ENCODE data around the gene ST3GAL4. TPM values are rescaled to one million over a fixed set of nuclear protein-coding genes. Genes with fewer than 3 reads are reported as not detected.
A peak's percentile ranks its signal among the peaks of the same experiment; 100 is the strongest.
"Not testable (repeated sequence)": the region's sequence is repeated elsewhere in the genome, so short reads cannot be mapped to it uniquely, and the experiment has no call there.

Gene ST3GAL4
- total RNA-seq, 1 donor: 13.8 TPM

DNA sequence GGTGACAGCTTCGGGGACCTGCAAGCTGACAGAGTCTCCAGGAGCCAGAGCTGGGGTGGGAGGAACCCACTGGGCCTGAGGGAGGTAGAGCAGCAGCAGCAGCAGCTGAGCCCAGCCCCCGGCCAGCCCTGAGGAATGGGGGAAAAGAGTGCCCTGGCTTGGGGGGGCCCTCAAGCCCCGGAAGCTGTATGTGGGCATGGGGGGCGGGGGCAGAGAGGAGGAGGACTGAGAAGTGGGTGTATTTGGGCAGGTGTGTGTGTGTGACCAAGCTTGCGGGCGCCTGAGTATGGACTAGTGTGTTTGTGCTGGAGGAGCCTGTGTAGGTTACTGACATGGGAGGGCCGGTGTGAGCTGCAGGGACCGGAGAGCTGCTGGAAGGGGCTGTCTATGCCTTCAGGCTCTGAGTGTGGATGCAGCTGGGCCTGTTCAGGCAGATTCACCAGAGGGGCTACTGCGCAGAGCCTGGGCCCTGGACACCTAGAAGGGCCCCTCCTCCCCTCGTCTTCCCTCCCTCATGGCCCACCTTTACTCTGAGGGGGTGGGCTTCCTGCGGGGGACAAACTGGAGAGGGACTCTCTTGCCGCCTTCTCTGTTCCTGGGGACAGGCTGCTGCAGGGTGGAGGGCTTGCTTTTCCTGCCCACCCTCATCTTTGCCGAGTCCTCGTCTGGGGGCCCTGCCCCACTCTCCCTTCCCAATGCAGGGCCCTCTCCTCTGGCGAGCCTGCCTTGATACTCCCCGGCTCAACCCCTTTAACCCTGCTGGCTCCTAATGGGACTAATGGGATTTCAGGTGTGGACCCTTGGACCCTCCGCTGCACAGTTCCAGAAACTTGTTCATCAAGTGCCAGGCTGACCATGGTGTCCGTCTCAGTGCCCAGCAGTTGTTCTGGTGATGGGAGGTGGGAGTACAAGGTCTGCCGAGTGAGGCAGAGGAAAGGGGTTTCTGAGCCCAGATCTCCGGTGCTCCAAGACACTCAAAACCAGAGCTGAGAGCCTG is 28.2 kb downstream of the ST3GAL4 start:
- Histone ChIP-seq H4K20me1 (ENCODE audit: insufficient read depth, low read length) (peaks cover 15% of the 10 kb centered on the region), H3K27ac (ENCODE audit: low read depth, low read length) (no peak overlapping the region), H3K4me3 (ENCODE audit: insufficient read depth, low read length) (no peak overlapping the region), H3K9me3 (ENCODE audit: low read depth, low read length) (no peaks in the 10 kb centered on the region), H3K36me3 (ENCODE audit: insufficient read depth, low read length) (no peaks in the 10 kb centered on the region), H3K27me3 (ENCODE audit: insufficient read depth, low read length) (no peaks in the 10 kb centered on the region), H2AFZ (ENCODE audit: low read length) (no peak overlapping the region), H3K79me2 (ENCODE audit: insufficient read depth, low read length) (peaks cover 16% of the 10 kb centered on the region), H3K4me2 (ENCODE audit: insufficient read depth, low read length) (no peak overlapping the region), H3K4me1 (ENCODE audit: insufficient read depth, low read length) (no peaks in the 10 kb centered on the region)
- peak; percentile 58 for DNase-seq (ENCODE audit: insufficient read length, low spot score, missing footprints)
- TF ChIP-seq, protein P1, sequence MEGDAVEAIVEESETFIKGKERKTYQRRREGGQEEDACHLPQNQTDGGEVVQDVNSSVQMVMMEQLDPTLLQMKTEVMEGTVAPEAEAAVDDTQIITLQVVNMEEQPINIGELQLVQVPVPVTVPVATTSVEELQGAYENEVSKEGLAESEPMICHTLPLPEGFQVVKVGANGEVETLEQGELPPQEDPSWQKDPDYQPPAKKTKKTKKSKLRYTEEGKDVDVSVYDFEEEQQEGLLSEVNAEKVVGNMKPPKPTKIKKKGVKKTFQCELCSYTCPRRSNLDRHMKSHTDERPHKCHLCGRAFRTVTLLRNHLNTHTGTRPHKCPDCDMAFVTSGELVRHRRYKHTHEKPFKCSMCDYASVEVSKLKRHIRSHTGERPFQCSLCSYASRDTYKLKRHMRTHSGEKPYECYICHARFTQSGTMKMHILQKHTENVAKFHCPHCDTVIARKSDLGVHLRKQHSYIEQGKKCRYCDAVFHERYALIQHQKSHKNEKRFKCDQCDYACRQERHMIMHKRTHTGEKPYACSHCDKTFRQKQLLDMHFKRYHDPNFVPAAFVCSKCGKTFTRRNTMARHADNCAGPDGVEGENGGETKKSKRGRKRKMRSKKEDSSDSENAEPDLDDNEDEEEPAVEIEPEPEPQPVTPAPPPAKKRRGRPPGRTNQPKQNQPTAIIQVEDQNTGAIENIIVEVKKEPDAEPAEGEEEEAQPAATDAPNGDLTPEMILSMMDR (IDR thresholded peaks at IDR 0.05; ENCODE audit: extremely low read depth, low read depth, low read length): no peak

DNA sequence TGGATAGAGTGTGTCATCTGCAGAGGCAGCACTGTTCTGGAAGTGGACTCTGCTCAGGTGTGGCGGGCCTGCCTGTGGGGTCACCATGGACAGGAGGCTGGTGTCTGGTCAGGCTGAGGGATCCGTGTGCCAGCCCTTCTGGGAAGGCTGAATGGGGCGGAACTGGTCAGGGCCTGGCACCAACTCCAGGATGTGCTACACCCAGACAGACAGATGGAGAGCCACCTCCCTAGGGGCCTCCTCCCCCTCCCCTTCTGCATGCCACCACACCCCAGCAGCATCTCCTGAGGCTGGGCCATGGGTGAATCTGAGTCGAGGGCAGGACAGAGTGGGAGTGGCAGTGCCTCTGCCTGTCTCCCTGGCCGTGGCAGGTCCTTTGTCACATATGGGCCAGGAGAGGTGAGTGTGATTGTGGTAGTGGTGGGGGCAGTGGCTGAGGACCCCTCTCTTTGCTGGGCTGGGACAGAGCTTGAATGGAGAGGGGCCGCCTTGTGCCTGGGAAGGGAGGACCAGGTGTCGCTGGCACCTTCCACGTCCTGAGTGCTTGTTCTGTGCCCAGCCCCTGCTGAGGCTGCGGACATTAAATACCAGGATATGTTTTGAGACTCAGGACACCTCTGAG is 29.1 kb downstream of the ST3GAL4 start:
- DNase-seq (ENCODE audit: insufficient read length, low spot score, missing footprints): no peak
- Histone ChIP-seq H3K9me3 (ENCODE audit: low read depth, low read length) (no peaks in the 10 kb centered on the region), H3K4me2 (ENCODE audit: insufficient read depth, low read length) (no peak overlapping the region), H3K27ac (ENCODE audit: low read depth, low read length) (no peak overlapping the region), H3K79me2 (ENCODE audit: insufficient read depth, low read length) (peaks cover 12% of the 10 kb centered on the region), H3K27me3 (ENCODE audit: insufficient read depth, low read length) (no peaks in the 10 kb centered on the region), H3K36me3 (ENCODE audit: insufficient read depth, low read length) (no peaks in the 10 kb centered on the region), H3K4me1 (ENCODE audit: insufficient read depth, low read length) (no peaks in the 10 kb centered on the region), H3K4me3 (ENCODE audit: insufficient read depth, low read length) (no peak overlapping the region), H4K20me1 (ENCODE audit: insufficient read depth, low read length) (peaks cover 12% of the 10 kb centered on the region), H2AFZ (ENCODE audit: low read length) (no peak overlapping the region)
- TF ChIP-seq, protein P1 (IDR thresholded peaks at IDR 0.05; ENCODE audit: extremely low read depth, low read depth, low read length): no peak

DNA sequence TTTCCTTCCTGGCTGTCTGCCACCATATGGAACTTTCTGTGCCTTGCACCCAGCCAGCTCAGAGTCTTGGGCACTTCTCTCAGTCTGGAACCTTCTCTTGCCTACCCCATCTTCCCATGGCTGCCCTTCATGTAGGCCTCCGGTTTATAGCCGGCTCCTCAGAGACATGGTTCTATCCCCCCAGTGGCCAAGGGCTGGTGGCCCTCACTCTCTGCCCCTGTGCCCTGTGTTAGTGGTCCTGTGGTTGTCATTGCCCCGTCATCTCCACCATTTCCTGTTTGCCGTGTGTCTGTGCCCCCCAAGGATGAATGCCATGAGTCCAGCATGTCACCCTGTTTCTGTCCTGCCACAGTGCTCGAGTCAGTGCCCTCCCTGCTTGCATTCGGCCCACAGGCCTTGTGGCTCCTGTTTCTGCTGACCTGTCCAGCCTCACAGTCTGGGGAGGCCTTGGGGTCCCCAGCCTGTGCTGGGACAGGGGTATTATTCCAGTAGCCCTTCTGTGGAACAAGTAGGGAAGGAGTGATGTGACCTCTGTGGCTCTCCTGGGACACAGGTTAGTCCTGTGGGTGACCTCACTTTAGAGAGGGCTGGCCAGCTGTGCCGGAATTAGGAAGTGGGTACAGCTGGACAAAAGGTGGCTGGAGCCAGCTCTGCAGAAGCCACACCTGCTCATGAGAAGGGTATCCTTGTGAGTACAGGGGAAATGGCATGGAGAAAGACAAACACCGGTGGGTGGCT is 30.7 kb downstream of the ST3GAL4 start:
- no peak for DNase-seq (ENCODE audit: insufficient read length, low spot score, missing footprints)
- Histone ChIP-seq H3K4me2 (ENCODE audit: insufficient read depth, low read length) (no peak overlapping the region), H3K4me1 (ENCODE audit: insufficient read depth, low read length) (no peaks in the 10 kb centered on the region), H2AFZ (ENCODE audit: low read length) (no peak overlapping the region), H3K27ac (ENCODE audit: low read depth, low read length) (no peak overlapping the region), H3K4me3 (ENCODE audit: insufficient read depth, low read length) (no peak overlapping the region), H3K79me2 (ENCODE audit: insufficient read depth, low read length) (peaks cover 8% of the 10 kb centered on the region), H4K20me1 (ENCODE audit: insufficient read depth, low read length) (peaks cover 8% of the 10 kb centered on the region), H3K27me3 (ENCODE audit: insufficient read depth, low read length) (no peaks in the 10 kb centered on the region), H3K36me3 (ENCODE audit: insufficient read depth, low read length) (no peaks in the 10 kb centered on the region), H3K9me3 (ENCODE audit: low read depth, low read length) (no peaks in the 10 kb centered on the region)
- TF ChIP-seq, protein P1 (IDR thresholded peaks at IDR 0.05; ENCODE audit: extremely low read depth, low read depth, low read length): no peak

DNA sequence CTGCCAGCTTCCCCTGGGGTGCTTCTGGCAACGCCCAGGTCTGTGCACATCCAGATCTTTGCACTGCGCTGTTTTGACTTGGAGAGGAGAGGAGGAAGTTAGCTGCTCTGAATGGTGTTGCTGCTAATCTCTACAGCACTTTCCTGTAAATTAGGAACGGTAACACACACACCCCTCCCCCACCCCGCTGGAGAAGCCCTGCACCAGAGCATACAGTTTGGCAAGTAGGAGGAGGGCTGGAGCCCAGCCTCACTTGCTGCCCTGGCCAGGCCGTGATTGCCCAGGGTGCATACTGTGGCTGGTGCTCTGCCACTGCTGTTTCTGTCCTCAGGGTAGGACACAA is 31.2 kb downstream of the ST3GAL4 start:
- Histone ChIP-seq H4K20me1 (ENCODE audit: insufficient read depth, low read length) (peaks cover 13% of the 10 kb centered on the region), H3K79me2 (ENCODE audit: insufficient read depth, low read length) (peaks cover 12% of the 10 kb centered on the region)
- not testable (repeated sequence) for H3K4me1 ChIP-seq (ENCODE audit: insufficient read depth, low read length); H3K27me3 ChIP-seq (ENCODE audit: insufficient read depth, low read length); H3K4me2 ChIP-seq (ENCODE audit: insufficient read depth, low read length); H2AFZ ChIP-seq (ENCODE audit: low read length); H3K9me3 ChIP-seq (ENCODE audit: low read depth, low read length); H3K4me3 ChIP-seq (ENCODE audit: insufficient read depth, low read length); H3K27ac ChIP-seq (ENCODE audit: low read depth, low read length); H3K36me3 ChIP-seq (ENCODE audit: insufficient read depth, low read length); DNase-seq (ENCODE audit: insufficient read length, low spot score, missing footprints)
